Measurements from ENCODE around the gene NCAPG2.

DNA sequence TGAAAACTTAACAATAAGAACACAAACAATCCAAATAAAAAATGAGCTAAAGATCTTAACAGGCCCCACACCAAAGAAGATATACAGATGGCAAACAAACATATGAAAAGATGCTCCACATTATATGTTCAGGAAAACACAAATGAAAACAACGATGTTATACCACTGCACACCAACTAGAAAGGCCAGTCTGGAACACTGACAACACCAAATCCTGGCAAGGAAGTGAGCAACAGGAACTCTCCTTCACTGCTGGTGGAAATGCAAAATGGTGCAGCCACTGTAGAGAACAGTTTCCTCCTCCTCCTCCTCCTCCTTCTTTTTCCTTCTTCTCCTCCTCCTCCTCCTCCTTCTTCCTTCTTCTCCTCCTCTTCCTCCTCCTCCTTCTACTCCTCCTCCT is 12.2 kb upstream of the NCAPG2 start:
- TF ChIP-seq TARDBP (IDR thresholded peaks at IDR 0.05) (no peak), CTBP1 (IDR thresholded peaks at IDR 0.05; ENCODE audit: borderline replicate concordance) (no peak), SP1 (IDR thresholded peaks at IDR 0.05) (no peak), ARNT (IDR thresholded peaks at IDR 0.05) (no peak), SUZ12 (IDR thresholded peaks at IDR 0.05) (no peak), ELF4 (IDR thresholded peaks at IDR 0.05) (no peak)

All from HEK293T (cell line).